HG02938 (cell line): ENCODE data around the gene SLC12A7.
"Not testable (repeated sequence)": the region's sequence is repeated elsewhere in the genome, so short reads cannot be mapped to it uniquely, and the experiment has no call there.

Experiments used
- ATAC-seq: cut with Tn5 transposase; IDR thresholded peaks from one replicate; pipeline ENCODE4 v1.9.1; 2021; ENCODE audit warnings: mild to moderate bottlenecking, moderate library complexity; ENCODE audit not compliant: unreplicated experiment

The SLC12A7 gene

DNA sequence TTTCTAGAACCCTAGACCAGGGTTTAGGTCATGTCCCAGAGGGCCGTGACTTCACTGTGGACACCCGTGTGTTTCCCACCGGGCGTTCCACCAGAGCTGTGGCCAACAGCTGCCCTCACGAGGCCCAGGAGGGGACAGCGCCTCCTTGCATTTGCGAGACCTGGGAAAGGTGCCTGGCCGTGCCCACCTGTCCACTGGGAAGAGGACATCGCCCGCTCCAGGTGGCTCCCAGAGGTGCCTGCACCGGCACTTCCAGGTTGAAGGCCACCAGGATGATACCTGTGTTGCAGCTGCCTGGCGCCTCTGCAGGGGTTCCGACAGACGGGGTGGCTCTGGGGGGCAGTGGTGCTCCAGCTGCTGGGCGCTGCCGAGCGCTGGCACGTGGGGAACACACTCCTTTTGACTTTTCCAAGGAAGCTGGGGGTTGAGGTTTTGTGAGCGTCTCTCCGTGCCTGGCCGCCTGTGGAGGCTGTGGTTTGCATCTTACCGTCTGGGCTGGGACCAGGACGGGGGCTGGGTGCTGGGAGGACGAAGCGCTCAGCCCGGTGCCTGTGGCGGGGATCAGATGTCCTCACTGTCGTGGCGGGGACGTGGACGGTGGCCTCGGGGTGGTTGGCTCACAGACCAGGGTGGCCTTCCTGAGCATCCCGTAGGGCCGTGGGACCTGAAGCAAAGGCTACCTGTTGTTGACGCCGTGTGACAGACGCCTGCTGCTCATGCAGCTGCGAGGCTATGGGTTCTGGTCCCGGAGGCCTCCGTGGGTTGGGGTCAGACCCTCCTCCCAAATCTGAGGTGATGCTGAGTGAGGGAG lies 84.0 kb downstream of the SLC12A7 start:
- ATAC-seq, result no peak

DNA sequence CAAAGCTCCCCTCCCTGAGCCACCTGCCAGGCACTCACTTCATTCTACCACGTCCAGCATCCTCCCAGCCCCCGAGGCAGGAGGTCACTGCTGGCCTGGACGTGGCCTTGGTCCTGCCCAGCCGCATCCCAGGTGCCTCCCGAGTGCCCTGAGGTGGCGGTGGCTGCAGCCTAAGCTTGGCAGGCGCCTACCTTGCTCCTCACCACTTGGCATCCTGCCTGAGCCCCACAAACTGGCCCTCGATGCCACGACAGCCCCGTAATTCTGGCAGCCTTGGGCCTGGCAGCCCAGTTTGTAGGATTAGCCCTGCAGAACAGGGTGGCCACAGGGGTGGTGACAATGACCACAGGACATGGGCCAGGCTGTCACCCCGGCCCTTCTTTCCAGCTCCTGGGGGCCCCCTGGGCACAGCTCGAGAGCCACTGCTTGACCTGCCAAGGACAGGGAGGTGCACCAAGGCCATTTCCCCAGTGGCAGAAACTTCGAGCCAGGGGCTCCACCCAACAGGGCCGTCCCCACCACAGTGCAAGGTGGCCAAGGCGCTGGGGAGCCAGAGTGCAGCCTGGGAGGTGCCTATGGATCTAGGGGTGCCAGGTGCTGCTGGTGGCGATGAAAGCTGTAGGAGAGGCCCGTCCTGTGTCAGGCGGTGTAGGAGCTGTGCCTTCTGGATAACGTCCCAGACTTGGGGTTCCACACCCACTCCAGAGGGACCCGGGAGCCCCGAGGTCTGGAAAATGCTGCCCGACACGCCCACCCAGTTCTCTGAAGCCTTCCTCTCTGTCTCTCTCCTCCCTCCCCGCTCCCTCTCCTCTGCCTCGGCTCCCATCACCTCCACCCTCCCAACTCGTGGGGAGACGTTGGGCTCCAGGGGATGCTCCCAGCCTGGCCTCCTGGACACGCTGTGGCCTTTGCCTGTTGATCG lies 84.9 kb downstream of the SLC12A7 start:
- no peak for ATAC-seq

DNA sequence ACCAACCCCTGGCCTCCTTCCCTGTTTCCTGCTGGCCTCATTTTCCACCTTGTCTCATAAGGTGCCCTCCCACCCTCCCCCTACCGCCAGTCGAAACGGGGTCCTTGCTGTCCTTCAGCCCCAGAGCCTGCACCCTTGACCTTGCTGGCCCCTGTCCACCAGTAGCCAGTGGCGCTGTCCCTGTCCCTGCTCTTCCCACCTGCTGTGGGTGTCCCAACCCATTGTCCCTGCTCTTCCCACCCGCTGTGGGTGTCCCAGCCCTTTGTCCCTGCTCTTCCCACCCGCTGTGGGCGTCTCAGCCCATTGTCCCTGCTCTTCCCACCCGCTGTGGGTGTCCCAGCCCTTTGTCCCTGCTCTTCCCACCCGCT lies 89.9 kb downstream of the SLC12A7 start:
- ATAC-seq, result not testable (repeated sequence)

DNA sequence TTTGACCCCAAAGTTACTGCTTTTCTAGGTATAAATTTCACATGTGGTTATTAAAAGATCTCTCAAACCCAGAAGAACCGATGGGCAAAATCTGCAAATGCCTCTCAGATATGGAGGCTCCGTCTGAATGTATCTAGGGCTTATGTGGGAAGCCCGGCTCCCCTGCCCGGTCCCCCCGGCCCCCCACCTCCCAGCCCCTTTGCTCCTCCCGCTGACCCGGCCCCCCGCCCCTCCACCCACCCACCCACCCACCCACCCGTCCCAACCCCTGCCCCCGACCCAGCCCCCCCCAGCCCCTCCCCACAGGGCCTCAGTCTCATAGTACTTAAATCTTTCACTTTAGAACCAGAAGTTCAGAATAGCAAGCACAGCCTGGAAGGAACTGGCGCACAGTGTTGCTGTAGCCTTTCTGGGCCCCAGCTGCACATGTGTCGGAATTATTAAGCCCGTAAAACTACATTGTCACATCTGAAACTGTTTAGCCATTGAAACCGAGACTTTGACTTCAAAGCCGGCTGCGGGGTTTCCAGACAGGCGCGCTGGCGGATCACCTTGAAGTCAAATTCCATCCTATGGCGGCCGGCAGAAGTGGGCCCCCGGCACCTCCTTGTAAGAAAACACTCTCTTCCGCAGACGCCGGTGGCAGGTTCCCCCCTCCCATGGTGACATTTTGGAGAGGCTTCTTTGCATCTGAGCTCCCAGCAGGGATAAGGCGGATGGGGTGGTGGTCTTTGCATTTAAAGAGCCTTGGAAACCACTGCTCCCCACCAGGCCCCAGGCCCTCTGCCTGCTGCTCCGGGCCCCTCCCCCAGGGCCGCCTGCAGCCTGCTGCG lies 90.5 kb downstream of the SLC12A7 start:
- no peak for ATAC-seq

DNA sequence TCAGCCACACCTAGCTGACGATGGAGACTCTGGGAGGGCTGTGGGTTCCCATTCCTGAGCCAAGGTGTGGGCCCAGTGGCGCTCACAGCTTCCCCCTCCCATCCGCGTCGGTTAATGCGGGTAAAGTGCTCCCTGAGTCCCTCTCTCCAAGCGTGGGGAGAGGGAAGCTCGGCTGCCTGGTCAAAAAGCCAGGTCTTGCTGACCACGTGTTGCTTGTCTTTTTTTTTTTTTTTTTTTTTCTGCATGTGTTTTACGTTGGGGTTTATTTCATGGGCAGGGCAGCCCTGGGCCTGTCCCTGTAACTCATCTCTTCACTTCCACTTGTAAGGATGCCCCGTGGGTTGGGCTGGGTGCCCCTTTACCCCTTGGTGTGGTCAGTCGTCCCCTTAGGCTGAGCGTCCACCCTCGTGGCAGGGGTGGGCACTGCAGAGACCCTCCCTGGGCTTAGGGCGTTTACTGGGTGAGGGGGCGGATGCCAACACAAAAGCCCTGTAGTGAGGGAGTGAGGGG lies 91.4 kb downstream of the SLC12A7 start:
- no peak for ATAC-seq

DNA sequence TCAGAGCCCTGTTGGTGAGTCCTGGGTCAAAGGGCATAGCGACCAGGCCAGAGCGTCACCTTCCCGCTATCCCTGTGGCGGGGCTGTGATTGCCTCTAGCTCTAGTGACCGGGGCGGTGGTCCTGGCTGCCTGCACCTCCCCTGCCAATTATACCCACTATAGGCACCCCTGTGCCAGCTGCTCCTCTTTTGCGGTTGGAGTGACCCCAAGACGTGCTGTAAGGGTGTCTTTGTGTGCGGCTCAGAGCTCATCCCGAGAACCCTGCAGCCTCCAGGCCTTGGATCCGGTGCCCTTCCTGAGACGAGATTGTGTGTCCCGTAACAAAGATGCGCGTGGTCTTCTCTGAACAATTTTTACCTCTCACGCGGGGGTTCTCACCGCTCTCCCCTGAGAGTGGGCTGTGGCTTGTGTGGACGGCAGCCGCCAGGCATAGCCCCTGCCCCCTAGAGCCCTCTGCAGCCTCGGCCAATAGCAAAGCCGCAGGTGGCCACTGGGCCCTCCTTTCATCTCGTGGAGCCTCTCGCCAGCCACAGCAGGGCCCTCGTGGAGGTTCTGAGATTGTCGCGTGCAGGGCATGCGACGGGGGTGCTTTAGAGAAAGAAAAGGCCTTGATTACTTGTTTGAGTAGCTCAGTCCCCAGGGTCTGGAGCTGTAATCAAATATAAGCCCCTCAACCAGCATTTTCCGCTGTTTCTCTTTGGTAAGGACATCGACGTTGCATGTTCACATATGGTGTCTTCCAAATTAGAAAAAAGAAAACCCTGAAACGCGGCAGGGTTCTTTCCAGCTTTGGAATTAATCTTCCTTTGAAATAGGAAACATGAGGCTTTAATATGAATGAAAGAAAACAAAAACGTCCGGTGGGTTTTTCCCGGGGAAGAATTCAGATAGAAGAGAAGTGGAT lies 92.6 kb downstream of the SLC12A7 start:
- ATAC-seq, result no peak

DNA sequence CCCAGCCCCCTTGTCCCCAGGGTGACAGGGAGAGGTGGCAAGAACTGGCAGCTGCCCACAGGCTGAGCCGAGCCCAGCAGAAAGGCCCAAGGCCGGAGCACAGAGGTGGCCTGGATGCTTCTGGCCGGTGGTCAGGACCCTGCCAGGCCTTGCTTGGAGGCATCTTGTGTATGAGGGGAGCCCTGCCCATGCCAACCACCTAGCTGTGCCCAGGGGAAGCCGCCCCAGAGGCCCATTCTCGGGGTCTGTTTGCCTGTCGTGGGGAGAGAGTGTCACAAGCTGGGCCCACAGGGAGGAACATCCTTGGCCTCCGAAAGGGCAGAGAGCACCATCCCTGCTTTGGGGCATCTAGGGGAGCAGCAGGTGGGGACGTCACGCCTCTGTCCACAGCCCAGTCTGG lies 93.3 kb downstream of the SLC12A7 start:
- no peak for ATAC-seq

DNA sequence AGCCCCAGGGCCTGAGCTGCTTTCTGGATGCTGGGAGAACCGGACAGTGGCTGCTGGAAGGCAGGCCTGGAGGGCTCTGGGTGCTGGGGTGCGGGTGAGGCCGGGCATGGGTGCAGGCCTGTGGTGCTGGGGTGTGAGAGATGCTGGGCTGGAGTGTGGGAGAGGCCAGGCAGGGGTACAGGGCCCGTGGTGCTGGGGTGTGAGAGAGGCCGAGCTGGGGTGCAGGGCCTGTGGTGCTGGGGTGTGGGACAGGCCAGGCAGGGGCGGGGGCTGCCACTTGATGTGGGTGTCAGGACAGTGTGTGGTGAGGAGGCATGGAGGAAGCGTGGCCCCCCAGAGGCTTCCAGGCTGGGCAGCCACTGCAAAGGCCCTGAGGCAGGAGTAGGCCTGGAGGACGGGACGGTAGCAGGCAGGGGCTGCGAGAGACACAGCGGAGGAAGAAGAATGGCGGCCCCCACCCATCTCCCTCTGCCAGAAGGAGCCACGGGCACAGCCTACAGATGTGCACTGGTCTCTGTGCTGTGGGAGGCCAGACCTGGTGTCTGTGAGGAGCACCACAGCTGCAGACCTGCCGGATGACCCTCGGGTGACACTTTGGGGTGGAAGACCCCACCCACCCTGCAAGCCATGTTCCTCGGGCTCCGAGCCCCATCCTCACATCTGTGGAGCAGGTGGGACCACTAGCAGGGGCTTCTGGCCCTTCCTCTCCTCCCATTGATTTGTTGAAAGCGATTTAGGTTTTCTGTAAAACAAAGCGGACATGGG lies 94.0 kb downstream of the SLC12A7 start:
- ATAC-seq, result no peak

DNA sequence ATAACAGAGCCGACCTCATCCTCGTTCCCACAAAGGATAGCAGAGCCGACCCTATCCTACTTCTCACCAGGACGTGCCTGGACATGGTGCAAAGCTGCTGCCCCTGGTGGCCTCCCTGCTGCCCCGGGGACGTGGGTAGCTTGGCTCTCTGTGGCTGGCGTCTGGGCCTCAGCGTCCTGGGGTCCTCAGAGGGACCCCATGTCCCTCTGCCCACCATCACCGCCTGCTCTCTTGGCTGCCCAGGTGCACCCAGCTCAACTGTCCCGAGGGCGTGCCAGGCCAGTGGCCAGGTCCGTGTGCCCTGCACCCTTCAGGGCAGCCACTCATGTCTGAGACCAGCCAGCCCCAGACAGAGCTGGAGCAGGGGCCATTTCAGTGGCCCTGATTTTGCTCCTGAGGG lies 94.8 kb downstream of the SLC12A7 start:
- ATAC-seq, result no peak

DNA sequence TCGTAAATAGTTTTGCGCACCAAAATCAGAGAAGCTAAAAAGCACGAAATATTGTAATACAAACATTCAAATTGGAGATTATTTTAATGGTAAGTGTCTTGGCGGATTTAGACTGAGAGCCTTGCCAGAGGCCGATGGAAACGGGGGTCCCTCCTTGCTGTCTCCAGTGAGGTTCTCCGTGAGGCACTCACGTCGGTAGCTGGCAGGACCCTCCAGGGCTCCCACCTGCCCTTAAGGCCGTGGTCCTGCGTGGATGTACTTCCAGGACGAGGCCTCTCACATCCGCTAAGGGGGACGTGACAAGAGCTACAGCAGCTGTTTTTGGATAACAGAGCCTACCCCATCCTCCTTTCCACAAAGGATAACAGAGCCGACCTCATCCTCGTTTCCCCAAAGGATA lies 95.4 kb downstream of the SLC12A7 start:
- no peak for ATAC-seq

DNA sequence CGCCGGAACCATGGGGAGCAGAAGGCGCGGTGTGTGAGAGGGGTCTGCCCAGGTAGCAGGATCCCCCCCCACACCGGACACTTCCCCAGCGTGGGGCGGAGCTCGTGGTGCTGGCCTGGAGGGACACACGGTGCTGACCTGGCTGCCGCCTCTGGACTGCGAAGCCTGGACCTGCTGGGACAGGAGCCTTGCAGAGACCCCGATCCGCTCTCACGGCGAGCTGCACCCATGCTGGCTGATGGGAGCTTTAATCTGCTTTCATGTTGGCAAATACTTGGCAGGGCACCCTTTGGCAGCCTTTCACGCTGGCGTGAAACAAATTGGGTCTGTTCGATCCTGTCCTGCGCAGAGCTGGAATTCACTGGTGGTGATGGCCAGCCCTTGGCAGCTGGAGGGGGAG lies 95.8 kb downstream of the SLC12A7 start:
- ATAC-seq, result no peak

DNA sequence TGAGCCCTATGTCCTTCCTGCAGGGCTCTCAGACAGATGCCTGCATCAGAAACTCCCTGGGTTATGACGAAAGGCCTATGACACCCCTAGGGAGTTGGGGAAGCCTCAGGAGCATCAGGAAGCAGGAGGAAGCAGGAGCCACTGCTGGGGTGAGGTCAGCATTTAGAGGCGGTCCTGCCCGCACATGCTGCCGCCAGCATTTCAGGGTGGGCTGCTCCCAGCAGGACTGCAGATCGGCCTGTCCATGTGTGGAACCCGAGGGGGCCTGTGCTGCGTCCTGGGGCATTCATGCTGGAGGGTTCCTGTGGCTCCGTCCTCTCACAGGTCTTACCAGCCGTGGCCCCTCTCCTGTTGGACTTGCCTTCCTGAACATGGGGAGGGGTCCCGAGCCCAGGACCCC lies 96.4 kb downstream of the SLC12A7 start:
- no peak for ATAC-seq

DNA sequence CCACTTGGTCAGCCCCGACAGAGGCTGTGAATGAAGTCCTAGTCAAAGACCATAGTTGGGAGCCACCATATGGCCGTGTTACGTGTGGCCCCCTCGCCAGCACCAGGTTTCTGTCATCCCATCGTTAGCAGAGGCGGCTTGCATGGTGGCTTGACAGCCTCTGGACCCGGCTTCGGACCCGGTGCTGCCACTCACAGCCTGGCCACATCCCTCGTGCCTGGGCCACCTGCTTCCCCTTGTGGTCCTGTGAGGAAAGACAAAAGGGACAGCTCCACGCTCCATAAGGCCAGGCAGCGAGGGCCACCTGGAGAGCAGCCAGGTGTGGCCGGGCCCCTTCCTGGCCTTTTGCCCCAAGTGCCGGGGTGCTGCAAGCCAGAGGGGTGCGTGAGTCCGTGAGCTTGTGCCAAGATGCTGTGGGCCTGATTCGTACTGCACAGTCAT lies 97.1 kb downstream of the SLC12A7 start:
- ATAC-seq, result no peak

DNA sequence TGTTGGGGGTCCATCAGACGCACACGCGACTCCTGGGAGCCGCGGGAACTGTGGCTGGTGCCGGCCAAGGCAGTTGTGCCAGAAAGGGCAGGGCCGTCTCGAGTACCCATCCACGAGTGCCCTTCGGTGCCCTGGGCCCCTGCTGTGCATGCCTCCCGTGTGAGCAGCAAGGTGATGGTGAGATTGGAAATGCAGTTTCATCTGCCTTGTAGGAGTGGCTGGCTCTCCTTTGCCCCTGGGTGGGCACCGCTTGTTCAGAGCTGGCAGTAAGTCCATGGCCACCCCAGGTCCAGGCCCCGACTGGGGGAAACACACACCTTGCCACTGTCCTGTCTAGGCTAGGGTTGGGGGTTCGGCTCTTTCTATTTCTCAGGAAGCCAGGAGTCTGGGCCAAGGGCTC lies 97.5 kb downstream of the SLC12A7 start:
- no peak for ATAC-seq

DNA sequence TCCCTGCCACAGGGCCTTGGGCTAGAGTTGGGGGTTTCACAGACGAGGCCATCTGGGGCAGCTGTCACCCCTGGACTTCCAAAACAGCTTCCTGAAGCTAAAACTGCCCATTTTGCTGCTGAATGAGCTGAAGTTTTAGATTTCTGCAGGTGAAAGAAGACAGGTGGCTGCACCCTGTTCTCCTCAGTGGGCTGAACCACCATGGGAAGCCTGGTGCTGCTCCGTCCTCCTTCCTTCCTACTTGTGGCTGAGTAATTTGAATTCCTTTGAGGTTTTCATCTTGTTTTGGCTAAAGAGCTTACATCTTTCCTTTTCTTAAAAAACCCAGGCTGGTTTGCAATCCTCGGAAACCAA lies 97.9 kb downstream of the SLC12A7 start:
- no peak for ATAC-seq

DNA sequence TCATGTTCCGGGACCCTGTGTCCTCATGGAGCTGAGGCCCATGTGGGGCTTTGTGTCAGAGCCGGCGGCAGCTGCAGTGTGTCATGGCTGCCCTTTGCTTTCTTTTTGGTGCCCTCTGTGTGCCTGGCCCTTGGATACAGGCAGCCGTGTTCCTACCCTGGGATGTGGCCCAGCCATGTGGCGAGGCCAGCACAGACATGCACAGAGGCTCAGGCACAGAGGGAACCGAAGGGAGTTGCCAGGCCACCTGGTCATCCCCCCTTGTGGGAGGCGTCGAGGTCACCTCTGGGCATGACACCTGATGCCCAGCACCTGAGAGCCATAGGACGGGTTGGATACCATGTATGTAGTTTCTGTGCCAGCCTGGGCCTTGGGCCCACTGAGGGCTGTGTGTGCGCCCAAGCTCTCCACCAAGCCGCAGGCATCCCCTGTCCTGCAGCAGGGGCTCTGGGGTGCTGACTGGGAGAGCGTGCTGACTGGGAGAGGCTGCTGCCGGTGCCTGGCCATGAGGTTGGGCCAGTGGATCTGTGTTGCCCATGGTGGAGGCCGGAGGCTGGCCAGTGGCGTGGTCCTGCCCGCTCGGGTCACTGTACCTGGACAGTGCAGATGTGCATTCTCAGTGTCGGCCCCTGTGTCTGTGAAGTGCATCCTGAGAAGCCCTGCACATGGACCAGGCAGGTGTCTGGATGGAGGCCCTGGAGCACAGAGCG lies 98.5 kb downstream of the SLC12A7 start:
- no peak for ATAC-seq

DNA sequence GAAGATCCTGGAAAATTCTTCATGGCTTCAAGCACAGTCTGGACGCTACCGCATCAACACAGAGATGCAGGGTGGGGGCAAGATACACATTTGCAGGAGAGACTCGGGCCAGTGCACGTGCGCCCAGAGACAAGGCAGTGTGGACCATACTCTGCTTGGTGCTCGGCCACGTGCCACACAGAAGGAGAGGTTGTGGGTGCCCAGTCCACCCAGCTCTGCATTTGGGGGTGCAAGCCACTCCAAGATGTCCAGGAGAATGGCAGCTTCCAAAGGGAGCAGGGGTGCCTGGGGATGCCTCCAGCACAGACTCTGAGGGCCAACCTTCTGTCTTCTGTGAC lies 99.0 kb downstream of the SLC12A7 start:
- no peak for ATAC-seq

DNA sequence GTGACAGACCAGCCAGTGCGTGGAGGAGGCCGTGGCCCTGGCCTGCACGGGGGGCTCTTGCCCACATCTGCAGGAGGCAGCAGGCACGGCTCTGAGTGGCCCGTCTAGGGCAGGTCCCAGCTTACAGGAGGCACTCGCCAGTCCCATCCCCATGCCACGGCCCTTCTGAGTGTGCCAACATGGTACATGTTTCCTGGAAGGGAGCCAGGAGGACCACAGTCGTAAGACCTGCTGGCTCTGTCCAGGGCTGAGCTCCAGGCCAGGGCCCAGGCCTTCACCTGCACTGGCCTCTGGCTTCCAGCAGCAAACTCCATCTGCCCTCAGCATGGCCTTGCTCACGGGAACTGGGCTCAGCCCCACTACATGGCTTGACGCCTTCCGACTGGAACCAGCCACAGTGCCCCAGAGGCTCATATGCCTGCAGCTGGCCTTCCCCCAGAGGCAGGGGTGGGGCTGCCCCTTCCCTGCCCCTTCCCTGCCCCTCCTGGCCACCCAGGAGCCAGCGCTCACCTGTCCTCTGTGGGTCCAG lies 99.5 kb downstream of the SLC12A7 start:
- no peak for ATAC-seq
